ENCODE data around the gene SBF1.

The SBF1 gene

GRCh38 chr22:50483977-50484853 is 9.4 kb upstream of the SBF1 start:
- DNase-seq (ENCODE audit: low read depth), result no peak

GRCh38 chr22:50483556-50483955 is 8.7 kb upstream of the SBF1 start:
- no peak for DNase-seq (ENCODE audit: low read depth)

GRCh38 chr22:50483106-50483505 is 8.3 kb upstream of the SBF1 start:
- no peak for DNase-seq (ENCODE audit: low read depth)

GRCh38 chr22:50482107-50483074 is 7.6 kb upstream of the SBF1 start:
- no peak for DNase-seq (ENCODE audit: low read depth)

- peak; percentile 48 for DNase-seq (ENCODE audit: low read depth)
These were observed 6.7 kb upstream of the SBF1 start, which contains the start of gene ADM2 for GRCh38 chr22:50481440-50482106. Gene ADM2, plus strand, starts transcription at chr22:50481543. Its CDS starts 305 bp downstream, at chr22:50481848.

GRCh38 chr22:50481045-50481439 is 6.2 kb upstream of the SBF1 start:
- no peak for DNase-seq (ENCODE audit: low read depth)

GRCh38 chr22:50479721-50480120 is 4.9 kb upstream of the SBF1 start:
- DNase-seq (ENCODE audit: low read depth), result no peak

- no peak for DNase-seq (ENCODE audit: low read depth)
These were observed 3.1 kb upstream of the SBF1 start for GRCh38 chr22:50477923-50478322.

GRCh38 chr22:50476868-50477267 is 2.0 kb upstream of the SBF1 start:
- no peak for DNase-seq (ENCODE audit: low read depth)

GRCh38 chr22:50475652-50476002 is 792 bp upstream of the SBF1 start:
- DNase-seq (ENCODE audit: low read depth), result no peak

- no peak for DNase-seq (ENCODE audit: low read depth)
These were observed 772 bp downstream of the SBF1 start for GRCh38 chr22:50473855-50474671.

- DNase-seq (ENCODE audit: low read depth), result no peak
These were observed 1.7 kb downstream of the SBF1 start for GRCh38 chr22:50473088-50473487.

- DNase-seq (ENCODE audit: low read depth), result no peak
These were observed 2.9 kb downstream of the SBF1 start for GRCh38 chr22:50471962-50472361.

- no peak for DNase-seq (ENCODE audit: low read depth)
These were observed 3.5 kb downstream of the SBF1 start for GRCh38 chr22:50471197-50471847.

- no peak for DNase-seq (ENCODE audit: low read depth)
These were observed 4.3 kb downstream of the SBF1 start for GRCh38 chr22:50470491-50470890.

GRCh38 chr22:50469377-50470305 is 5.2 kb downstream of the SBF1 start:
- DNase-seq (ENCODE audit: low read depth), result peak; percentile 95

GRCh38 chr22:50468626-50469025 is 6.2 kb downstream of the SBF1 start:
- DNase-seq (ENCODE audit: low read depth), result no peak

GRCh38 chr22:50467773-50468440 is 6.9 kb downstream of the SBF1 start:
- no peak for DNase-seq (ENCODE audit: low read depth)

GRCh38 chr22:50467341-50467740 is 7.5 kb downstream of the SBF1 start:
- DNase-seq (ENCODE audit: low read depth), result no peak
